Type B pancreatic cell (in vitro differentiated cells): Measurements from ENCODE around the gene PUSL1. TPM values are rescaled to one million over a fixed set of nuclear protein-coding genes. Genes with fewer than 3 reads are reported as not detected.

Experiments used
- DNase-seq: peaks from one replicate; pipeline ENCODE4 v3.0.0; 2021; ENCODE audit warnings: mixed read lengths; ENCODE audit not compliant: unreplicated experiment; ENCODE audit errors: extremely low spot score
- H3K27ac Mint-ChIP-seq: 2 replicates; pipeline ENCODE4 v1.8.0; 2021; ENCODE audit warnings: mild to moderate bottlenecking, mixed read lengths
- H3K27me3 Mint-ChIP-seq: 2 replicates; pipeline ENCODE4 v1.8.0; 2021; ENCODE audit warnings: mixed read lengths
- H3K36me3 Mint-ChIP-seq: 2 replicates; pipeline ENCODE4 v1.8.0; 2021; ENCODE audit warnings: mixed read lengths
- H3K4me1 Mint-ChIP-seq: one replicate; pipeline ENCODE4 v1.8.0; 2021; ENCODE audit warnings: mixed read lengths; ENCODE audit not compliant: unreplicated experiment
- H3K4me3 Mint-ChIP-seq: 2 replicates; pipeline ENCODE4 v1.8.0; 2021; ENCODE audit warnings: mild to moderate bottlenecking, mixed read lengths
- H3K9me3 Mint-ChIP-seq: 2 replicates; pipeline ENCODE4 v1.8.0; 2021; ENCODE audit warnings: mixed read lengths
- CTCF ChIP-seq: fragments of 200-600 bp; sonication (generic); conservative IDR thresholded peaks from 2 replicates; pipeline ENCODE4 v1.5.0; 2021; ENCODE audit warnings: antibody characterized with exemption, mild to moderate bottlenecking
- total RNA-seq: library from RNA; stranded (reverse); gene quantifications from 2 replicates; pipeline ENCODE4 v1.2.1, GENCODE V29; 2021; ENCODE audit warnings: low replicate concordance

PUSL1 gene
- total RNA-seq, 1 donor from 2014 or later, result 20.4 TPM

- Mint-ChIP-seq H3K27me3 (peaks cover 8% of the 10 kb centered on the region), H3K9me3 (no peaks in the 10 kb centered on the region), H3K36me3 (no peaks in the 10 kb centered on the region), H3K4me3 (peak overlapping the region; percentile 86), H3K4me1 (peaks cover 21% of the 10 kb centered on the region), H3K27ac (peak overlapping the region; percentile 78)
- no peak for TF ChIP-seq CTCF
- no peak for DNase-seq
Measured at GRCh38 chr1:1356796-1357401, 48.5 kb downstream of the PUSL1 start.

GRCh38 chr1:1357871-1358432 is 49.6 kb downstream of the PUSL1 start:
- no peaks in the 10 kb centered on the region for H3K9me3 Mint-ChIP-seq
- peak overlapping the region; percentile 86 for H3K4me3 Mint-ChIP-seq
- peak overlapping the region; percentile 78 for H3K27ac Mint-ChIP-seq
- peaks cover 20% of the 10 kb centered on the region for H3K4me1 Mint-ChIP-seq
- peaks cover 2% of the 10 kb centered on the region for H3K27me3 Mint-ChIP-seq
- TF ChIP-seq CTCF, result no peak
- DNase-seq, result no peak
- H3K36me3 Mint-ChIP-seq, result no peaks in the 10 kb centered on the region

DNA sequence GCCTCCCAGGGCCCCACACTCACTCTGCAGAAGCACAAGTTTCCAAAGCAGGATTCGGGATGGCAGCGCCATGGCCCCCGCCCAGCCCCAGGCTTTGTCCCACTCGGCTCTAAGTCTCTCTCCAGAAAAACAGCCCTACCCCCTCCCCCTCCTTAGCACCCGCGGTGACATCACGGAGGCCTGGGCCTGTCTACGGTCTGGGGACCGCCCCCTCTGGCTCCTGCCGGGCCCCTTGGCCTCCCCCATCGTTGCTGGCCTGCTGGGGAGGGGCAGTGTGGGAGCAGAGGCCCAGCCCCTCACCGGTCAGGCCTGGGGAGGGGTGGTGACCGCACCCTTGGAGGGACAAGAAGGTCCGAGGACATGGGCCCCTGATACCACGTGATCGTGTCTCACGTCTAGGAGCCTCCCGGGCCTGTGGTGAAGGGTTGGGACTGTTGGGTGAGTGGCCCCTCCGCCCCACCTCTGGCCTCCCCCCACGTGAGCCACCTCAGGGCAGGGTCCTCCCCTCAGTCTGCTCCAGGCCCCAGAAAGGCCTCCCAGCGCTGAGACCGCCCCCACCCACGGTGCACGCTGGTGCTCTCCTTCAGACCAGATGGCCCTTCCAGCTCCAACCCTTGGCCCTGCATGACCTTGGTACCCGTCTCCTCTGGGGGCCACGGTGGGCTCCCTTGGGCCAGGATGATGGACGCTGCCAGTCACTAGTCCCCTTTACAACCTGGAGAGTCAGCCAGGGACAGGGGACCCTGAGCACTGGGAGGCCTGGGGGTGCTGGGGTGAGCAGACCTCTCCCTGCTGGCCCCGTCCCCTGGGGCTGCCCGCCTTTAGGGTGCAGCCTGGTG is 50.3 kb downstream of the PUSL1 start, which contains the start of gene MXRA8:
TSS of gene MXRA8 (minus strand) at position 123 of the 839 bp plus-strand sequence. CDS start at position 72, 51 bp downstream.
- peak within 1 kb of the TSS; percentile 80 for H3K27ac Mint-ChIP-seq
- no peak for DNase-seq

GRCh38 chr1:1359308-1359663 is 50.9 kb downstream of the PUSL1 start:
- DNase-seq, result no peak
- H3K4me3 Mint-ChIP-seq, result peak overlapping the region; percentile 80
- no peaks in the 10 kb centered on the region for H3K27me3 Mint-ChIP-seq
- peaks cover 20% of the 10 kb centered on the region for H3K4me1 Mint-ChIP-seq
- TF ChIP-seq CTCF, result no peak
- H3K36me3 Mint-ChIP-seq, result no peaks in the 10 kb centered on the region
- H3K27ac Mint-ChIP-seq, result peak overlapping the region; percentile 80
- no peaks in the 10 kb centered on the region for H3K9me3 Mint-ChIP-seq

More for the DNA sequence above, 50.3 kb downstream of the PUSL1 start, which contains the start of gene MXRA8:
- no peak for TF ChIP-seq CTCF
- Mint-ChIP-seq H3K9me3 (no peaks in the 10 kb centered on the region), H3K4me1 (peaks cover 20% of the 10 kb centered on the region), H3K27me3 (no peaks in the 10 kb centered on the region), H3K36me3 (no peaks in the 10 kb centered on the region), H3K4me3 (peak within 1 kb of the TSS; percentile 86)

DNA sequence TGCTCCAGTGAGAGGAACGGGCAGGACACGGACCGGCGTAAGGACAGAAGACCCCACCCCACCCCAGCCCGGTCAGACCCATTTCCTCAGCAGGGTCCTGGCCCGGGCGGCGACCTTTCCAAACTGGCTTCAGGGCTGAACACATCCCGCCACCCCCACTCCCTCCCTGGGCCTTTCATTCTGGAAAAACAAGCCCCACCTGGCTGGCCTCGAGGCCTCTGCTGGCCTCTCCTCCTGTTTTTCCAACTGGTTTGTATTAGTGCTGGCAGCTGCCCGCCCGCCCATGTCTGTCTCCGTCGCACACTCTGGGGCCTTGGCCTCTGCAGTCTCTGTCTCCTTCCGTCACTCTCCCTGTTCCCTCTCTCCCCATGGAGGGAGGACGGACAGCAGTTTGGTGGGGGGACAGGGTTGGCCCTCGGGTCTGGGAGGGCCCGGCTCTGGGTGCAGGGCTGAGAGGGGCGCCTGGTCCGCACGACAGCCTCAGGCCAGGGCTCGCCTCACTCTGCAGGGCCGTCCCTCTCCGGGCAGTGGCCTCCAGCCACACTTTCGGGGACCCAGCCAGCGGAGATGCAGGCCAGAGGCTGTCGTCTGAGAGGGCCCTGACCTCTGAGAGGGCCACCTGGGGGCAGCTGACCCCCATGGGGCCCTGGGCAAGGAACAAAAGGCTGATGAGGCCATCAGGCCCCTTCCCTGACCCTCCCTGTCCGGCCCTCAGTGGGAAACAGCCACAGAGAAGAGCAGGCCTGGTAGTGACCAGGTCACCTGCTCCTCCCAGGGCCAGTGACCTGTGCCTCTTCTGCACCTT is 51.5 kb downstream of the PUSL1 start:
- Mint-ChIP-seq H3K27ac (peak overlapping the region; percentile 80), H3K4me3 (peak overlapping the region; percentile 80), H3K4me1 (peaks cover 20% of the 10 kb centered on the region), H3K27me3 (no peaks in the 10 kb centered on the region), H3K36me3 (no peaks in the 10 kb centered on the region), H3K9me3 (no peaks in the 10 kb centered on the region)
- no peak for TF ChIP-seq CTCF
- no peak for DNase-seq
